Right lobe of liver (tissue), 6 donors: ENCODE measurements around the gene BORCS5. TPM values are rescaled to one million over a fixed set of nuclear protein-coding genes. Genes with fewer than 3 reads are reported as not detected.
"Not testable (repeated sequence)": the region's sequence is repeated elsewhere in the genome, so short reads cannot be mapped to it uniquely, and the experiment has no call there.

Source experiments
- ATAC-seq, 4 donors: fragments of 200-7000 bp; cut with Tn5 transposase; one replicate each; pipeline ENCODE4 v1.9.1; 2020; ENCODE audit warnings: mild to moderate bottlenecking in 4 of 4, moderate library complexity in 4 of 4
- DNase-seq, 3 donors: peaks; one replicate each; pipeline ENCODE4 v3.0.0-alpha.2; 2020
- H3K27ac ChIP-seq, 3 donors: fragments of 200-600 bp; one replicate each; pipeline ENCODE4 v1.8.0; 2022
- H3K27me3 ChIP-seq, 2 donors: fragments of 200-600 bp; one replicate each; pipeline ENCODE4 v1.8.0; 2022
- H3K36me3 ChIP-seq, 4 donors: fragments of 200-600 bp; sonication (generic) in 1 of 4; one replicate each; pipeline versions ENCODE4 v1.5.1 to v1.8.0; 2017 to 2022; ENCODE audit warnings: control low read depth in 1 of 4
- H3K4me1 ChIP-seq, 4 donors: fragments of 200-600 bp; sonication (generic) in 1 of 4; one replicate each; pipeline versions ENCODE4 v1.5.1 to v1.8.0; 2017 to 2022; ENCODE audit warnings: control low read depth in 1 of 4
- H3K4me3 ChIP-seq, 3 donors: fragments of 200-600 bp; one replicate each; pipeline ENCODE4 v1.8.0; 2022
- H3K9me3 ChIP-seq, 4 donors: fragments of 200-600 bp; sonication (generic) in 1 of 4; one replicate each; pipeline versions ENCODE4 v1.5.1 to v1.8.0; 2017 to 2022; ENCODE audit warnings: control low read depth in 1 of 4
- CTCF ChIP-seq, 4 donors: fragments of 200-600 bp in 3 of 4; fragments of 450-650 bp in 1 of 4; IDR thresholded peaks; one replicate each; pipeline versions ENCODE4 v1.5.1 to v1.8.0; 2016 to 2022; ENCODE audit warnings: antibody characterized with exemption in 4 of 4, mild to moderate bottlenecking in 2 of 4
- POLR2A ChIP-seq: fragments of 450-650 bp; IDR thresholded peaks from one replicate; pipeline ENCODE4 v1.6.1; 2017; ENCODE audit warnings: antibody characterized with exemption, mild to moderate bottlenecking
- WGBS: methylation state at CpG from one replicate; pipeline ENCODE4 v1.1.6; 2018; ENCODE audit warnings: low coverage, low lambda C conversion rate; ENCODE audit not compliant: insufficient coverage; ENCODE audit errors: missing lambda C conversion rate; 5-methylcytosine and 5-hydroxymethylcytosine counted together
- intact Hi-C, 2 donors: fragments of 100-400 bp; cut with DNase I; formaldehyde crosslinking; loops; one replicate each; pipeline versions ENCODE4 v1.11.2 to v1.14.1; 2022
- total RNA-seq, 6 experiments: library from RNA; depleted of rRNA in 2 of 6; stranded (reverse); fragments of >200 nt in 2 of 6; fragmentation: NEBNext Ultra II Directional in 3 of 6; extraction: Animal tissue kit (Norgen Biotek cat#: 25700) in 3 of 6; gene quantifications; one replicate each; pipeline versions ENCODE4 v1.1.0 to v1.2.4, GENCODE V29; 2016 to 2023
- donor health status: DM: no; HTN: yes; CAD: no.
- donor health status: DM: no; HTN: no; CAD: no.
- donor health status: DM: no; HTN: no; CAD: no.
- donor health status: DM: no; HTN: yes; CAD: no.
- donor health status: DM: no; HTN: yes; CAD: no.

BORCS5 gene
- total RNA-seq, 6 experiments from 2014 or later = 6.0 to 11.1 (median 8.0) TPM

- H3K27ac ChIP-seq = peak overlapping the region; percentile 71 to 87 (median 82)
- ATAC-seq = peak in 2 of 4 donors; percentile 5 to 17
- no CpG with 5 or more reads among the region's 1 CpG for WGBS
- H3K27me3 ChIP-seq = no peaks in the 10 kb centered on the region
- no peak for DNase-seq
- H3K4me3 ChIP-seq = no peak overlapping the region
- no peaks in the 10 kb centered on the region for H3K36me3 ChIP-seq
- no peaks in the 10 kb centered on the region for H3K9me3 ChIP-seq
- intact Hi-C loops = no loop called here
- TF ChIP-seq POLR2A = peak; percentile 42
- TF ChIP-seq CTCF (IDR thresholded peaks at IDR 0.05) = no peak
- H3K4me1 ChIP-seq = peaks cover 2 to 48% (median 20%) of the 10 kb centered on the region in 4 donors
Observed at GRCh38 chr12:12404297-12404696, 47.4 kb downstream of the BORCS5 start.

GRCh38 chr12:12405882-12406281 is 49.0 kb downstream of the BORCS5 start:
- peak; percentile 30 for TF ChIP-seq POLR2A
- TF ChIP-seq CTCF (IDR thresholded peaks at IDR 0.05) = no peak
- peak; percentile 84 to 92 (median 90) for DNase-seq
- WGBS = 26% methylated on average over 2 of the region's 5 CpGs
- peak overlapping the region; percentile 71 to 87 (median 82) for H3K27ac ChIP-seq
- intact Hi-C loops = no loop called here
- H3K9me3 ChIP-seq = no peaks in the 10 kb centered on the region
- no peaks in the 10 kb centered on the region for H3K27me3 ChIP-seq
- ATAC-seq = peak; percentile 87 to 97 (median 90)
- H3K36me3 ChIP-seq = no peaks in the 10 kb centered on the region
- H3K4me3 ChIP-seq = no peak overlapping the region
- peaks cover 2 to 34% (median 18%) of the 10 kb centered on the region in 4 donors for H3K4me1 ChIP-seq

GRCh38 chr12:12406762-12407161 is 49.9 kb downstream of the BORCS5 start:
- Histone ChIP-seq H3K27me3 (no peaks in the 10 kb centered on the region), H3K4me3 (no peak overlapping the region), H3K27ac (peak overlapping the region; percentile 71 to 87 (median 82)), H3K9me3 (no peaks in the 10 kb centered on the region), H3K4me1 (peaks cover 2 to 34% (median 18%) of the 10 kb centered on the region in 4 donors), H3K36me3 (no peaks in the 10 kb centered on the region)
- intact Hi-C loops = no loop called here
- no peak for DNase-seq
- ATAC-seq = no peak
- TF ChIP-seq POLR2A (no peak), CTCF (IDR thresholded peaks at IDR 0.05) (no peak)

GRCh38 chr12:12408265-12408690 is 51.4 kb downstream of the BORCS5 start:
- peak overlapping the region in 1 of 3 donors; percentile 82 for H3K27ac ChIP-seq
- WGBS = 62% methylated on average over 1 of the region's 1 CpG
- intact Hi-C loops = no loop called here
- no peak for ATAC-seq
- H3K4me1 ChIP-seq = peaks cover 2 to 29% (median 19%) of the 10 kb centered on the region in 4 donors
- no peaks in the 10 kb centered on the region for H3K27me3 ChIP-seq
- no peak for DNase-seq
- no peak overlapping the region for H3K4me3 ChIP-seq
- H3K36me3 ChIP-seq = no peaks in the 10 kb centered on the region
- H3K9me3 ChIP-seq = no peaks in the 10 kb centered on the region
- TF ChIP-seq CTCF (IDR thresholded peaks at IDR 0.05) (no peak), POLR2A (no peak)

GRCh38 chr12:12409337-12409736 is 52.5 kb downstream of the BORCS5 start:
- DNase-seq, H3K27me3 ChIP-seq, ATAC-seq, H3K27ac ChIP-seq, H3K36me3 ChIP-seq, intact Hi-C loops, H3K4me3 ChIP-seq, H3K9me3 ChIP-seq: not testable (repeated sequence)
- WGBS = 100% methylated on average over 1 of the region's 2 CpGs
- peaks cover 2 to 21% (median 13%) of the 10 kb centered on the region in 4 donors for H3K4me1 ChIP-seq
